Right forelimb (tissue), 1 donor: ENCODE data around the gene RALY.

ENCODE experiments used
- DNase-seq: peaks from one replicate; pipeline ENCODE4 v3.0.0-alpha.2; 2018

The RALY gene

GRCh38 chr20:33990075-33990474 lies 3.6 kb upstream of the RALY start:
- DNase-seq = no peak

- DNase-seq = no peak
These were observed 2.2 kb upstream of the RALY start for GRCh38 chr20:33991502-33991901.

- DNase-seq = no peak
These were observed 1.4 kb upstream of the RALY start for GRCh38 chr20:33992145-33992922.

- peak; percentile 100 for DNase-seq
These were observed 662 bp upstream of the RALY start for GRCh38 chr20:33992923-33993575.

- DNase-seq = peak; percentile 89
These were observed 657 bp downstream of the RALY start for GRCh38 chr20:33994222-33994913.

GRCh38 chr20:33995053-33995831 lies 1.5 kb downstream of the RALY start:
- no peak for DNase-seq

- DNase-seq = no peak
These were observed 5.4 kb downstream of the RALY start for GRCh38 chr20:33999025-33999649.

- no peak for DNase-seq
These were observed 7.7 kb downstream of the RALY start for GRCh38 chr20:34001378-34001777.

- no peak for DNase-seq
These were observed 10.5 kb downstream of the RALY start for GRCh38 chr20:34004227-34004626.

- DNase-seq = no peak
These were observed 11.2 kb downstream of the RALY start for GRCh38 chr20:34004790-34005457.

GRCh38 chr20:34006619-34007018 lies 12.9 kb downstream of the RALY start:
- DNase-seq = no peak

GRCh38 chr20:34008477-34008876 lies 14.8 kb downstream of the RALY start:
- no peak for DNase-seq

- DNase-seq = no peak
These were observed 16.8 kb downstream of the RALY start for GRCh38 chr20:34010405-34010931.

- no peak for DNase-seq
These were observed 17.6 kb downstream of the RALY start for GRCh38 chr20:34011275-34011674.

- no peak for DNase-seq
These were observed 18.6 kb downstream of the RALY start for GRCh38 chr20:34012330-34012729.

- no peak for DNase-seq
These were observed 19.0 kb downstream of the RALY start for GRCh38 chr20:34012735-34013134.

GRCh38 chr20:34013554-34013953 lies 19.8 kb downstream of the RALY start:
- DNase-seq = no peak

GRCh38 chr20:34014878-34015277 lies 21.2 kb downstream of the RALY start:
- no peak for DNase-seq

GRCh38 chr20:34015401-34016335 lies 22.0 kb downstream of the RALY start:
- DNase-seq = no peak

- DNase-seq = no peak
These were observed 23.0 kb downstream of the RALY start for GRCh38 chr20:34016736-34017135.

- no peak for DNase-seq
These were observed 23.9 kb downstream of the RALY start for GRCh38 chr20:34017610-34018009.
